HG03159 (cell line): ENCODE results near the gene PLEKHA7.
"Not testable (repeated sequence)": the region's sequence is repeated elsewhere in the genome, so short reads cannot be mapped to it uniquely, and the experiment has no call there.

Experiments
- ATAC-seq: cut with Tn5 transposase; IDR thresholded peaks from one replicate; pipeline ENCODE4 v1.9.1; 2021; ENCODE audit warnings: mild to moderate bottlenecking, moderate library complexity; ENCODE audit not compliant: unreplicated experiment

Gene PLEKHA7

GRCh38 chr11:16917941-16918340 lies 96.3 kb downstream of the PLEKHA7 start:
- no peak for ATAC-seq

DNA sequence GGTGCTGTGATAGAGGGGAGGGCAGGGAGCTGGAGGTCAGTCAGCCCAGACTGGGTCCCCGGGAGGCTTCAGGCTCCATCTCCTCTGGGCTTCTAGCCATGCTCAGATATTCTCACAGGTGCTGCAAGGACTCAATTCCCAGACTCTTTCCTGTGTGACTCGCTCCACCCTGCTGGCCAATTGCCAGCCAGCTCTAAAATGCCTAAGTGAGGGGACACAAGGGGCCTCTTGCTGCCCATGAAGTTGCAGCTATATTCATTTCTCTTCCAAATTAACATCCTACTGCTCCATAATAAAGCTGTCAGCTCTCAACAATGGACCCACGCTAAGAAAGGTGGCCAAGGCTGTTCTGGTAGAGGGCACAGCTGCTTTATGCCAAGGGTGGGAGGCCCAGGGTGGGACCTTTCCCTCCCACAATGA lies 101.5 kb downstream of the PLEKHA7 start:
- ATAC-seq, result no peak

DNA sequence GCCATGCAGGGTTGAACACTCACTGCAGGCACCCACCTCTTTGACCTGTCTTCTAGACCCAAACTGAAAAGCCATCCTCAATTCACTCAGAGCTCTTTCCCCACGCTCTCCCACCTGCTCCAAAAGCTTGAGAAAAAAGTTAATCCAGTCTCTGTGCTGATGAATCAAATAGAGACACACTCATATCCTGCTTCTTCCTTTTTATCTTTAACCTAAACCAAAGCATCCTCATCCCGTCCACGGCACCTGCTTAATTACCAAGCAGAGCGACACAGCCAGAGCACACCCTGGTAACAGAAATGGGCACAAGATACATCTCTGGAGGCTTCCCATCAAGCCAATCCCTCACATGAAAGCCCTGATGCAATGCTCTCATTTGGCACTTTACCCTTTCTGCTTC lies 102.6 kb downstream of the PLEKHA7 start:
- ATAC-seq, result no peak

- ATAC-seq, result no peak
These were observed 103.0 kb downstream of the PLEKHA7 start for GRCh38 chr11:16911186-16911585.

DNA sequence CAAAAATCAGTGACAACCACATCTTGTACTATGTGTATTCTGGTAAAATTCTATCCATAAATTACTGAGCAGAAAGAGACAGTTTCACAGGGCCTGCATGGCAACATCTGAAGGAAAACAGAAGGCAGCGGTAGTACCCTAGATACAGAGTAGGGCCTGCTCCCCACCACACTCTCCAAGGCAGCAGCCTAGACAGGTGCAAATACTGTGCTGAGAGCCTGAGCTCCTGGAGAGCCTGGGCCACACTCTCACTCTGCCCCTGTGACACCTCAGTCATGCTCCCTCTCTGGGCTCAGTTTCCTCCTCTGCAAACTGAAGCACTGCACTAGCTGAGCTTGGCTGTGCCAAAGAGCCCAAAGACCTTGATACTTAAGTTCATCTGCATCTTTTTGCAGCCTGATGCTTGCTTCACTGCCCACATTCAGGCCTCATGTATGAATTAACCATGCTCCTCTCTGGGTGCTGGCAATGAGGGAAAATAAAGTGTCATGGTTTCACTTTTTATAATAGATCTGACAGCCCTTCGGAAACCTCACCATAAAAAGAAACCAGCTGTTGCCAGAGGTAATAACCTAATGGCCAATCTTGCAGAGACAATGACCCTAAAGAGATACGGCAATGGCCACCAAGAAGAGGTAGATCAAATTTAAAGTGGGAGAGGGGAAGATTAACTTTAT lies 104.7 kb downstream of the PLEKHA7 start:
- peak; percentile 80 for ATAC-seq

GRCh38 chr11:16905375-16905774 lies 108.8 kb downstream of the PLEKHA7 start:
- no peak for ATAC-seq

DNA sequence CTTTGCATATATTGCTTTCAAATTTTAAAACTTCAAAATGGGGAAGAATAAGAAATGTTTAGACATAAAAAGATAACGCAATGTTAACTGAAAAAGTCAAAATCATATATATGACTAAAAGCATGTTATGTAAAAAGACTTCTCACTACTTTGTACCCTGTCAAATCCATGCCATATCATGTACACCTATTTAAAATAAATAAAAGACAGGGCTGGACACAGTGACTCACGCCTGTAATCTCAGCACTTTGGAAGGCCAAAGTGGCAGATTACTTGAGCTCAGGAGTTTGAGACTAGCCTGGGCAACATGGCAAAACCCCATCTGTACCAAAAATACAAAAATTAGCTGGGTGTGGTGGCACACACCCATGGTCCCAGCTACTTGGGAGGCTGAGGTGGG lies 109.5 kb downstream of the PLEKHA7 start:
- not testable (repeated sequence) for ATAC-seq

- ATAC-seq, result peak; percentile 79
These were observed 111.3 kb downstream of the PLEKHA7 start for GRCh38 chr11:16902781-16903378.

- ATAC-seq, result peak; percentile 83
These were observed 112.0 kb downstream of the PLEKHA7 start for GRCh38 chr11:16902182-16902581.

GRCh38 chr11:16900491-16900890 lies 113.7 kb downstream of the PLEKHA7 start:
- no peak for ATAC-seq

DNA sequence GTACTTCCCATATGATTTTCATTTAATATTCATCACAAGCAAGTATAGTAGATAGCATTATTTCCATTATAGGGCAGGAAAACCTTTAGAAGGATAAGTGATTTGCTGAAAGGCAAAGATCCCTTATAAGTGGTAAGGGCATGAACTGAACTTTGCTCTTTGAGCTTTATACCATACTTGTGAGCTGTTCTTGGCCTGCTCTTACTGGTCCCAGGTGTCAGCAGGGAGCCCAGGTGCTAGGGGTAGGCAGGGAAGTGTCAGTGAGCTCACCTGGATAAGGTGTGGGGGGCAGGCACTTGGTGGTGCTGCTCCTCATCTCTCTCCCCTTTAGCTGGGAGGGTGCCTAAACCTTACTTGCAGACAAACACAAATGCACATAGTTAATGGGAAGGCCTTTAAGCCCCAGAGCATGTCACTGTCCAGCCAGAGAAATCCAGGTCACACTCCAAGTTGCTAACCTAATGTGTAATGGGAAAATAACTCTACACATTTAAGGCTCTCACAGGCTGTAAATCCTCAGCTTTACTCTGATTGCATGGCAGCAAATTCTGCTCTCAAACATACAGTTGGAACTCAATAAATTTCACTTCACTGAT lies 114.4 kb downstream of the PLEKHA7 start:
- no peak for ATAC-seq

- no peak for ATAC-seq
These were observed 115.8 kb downstream of the PLEKHA7 start for GRCh38 chr11:16898274-16898985.

DNA sequence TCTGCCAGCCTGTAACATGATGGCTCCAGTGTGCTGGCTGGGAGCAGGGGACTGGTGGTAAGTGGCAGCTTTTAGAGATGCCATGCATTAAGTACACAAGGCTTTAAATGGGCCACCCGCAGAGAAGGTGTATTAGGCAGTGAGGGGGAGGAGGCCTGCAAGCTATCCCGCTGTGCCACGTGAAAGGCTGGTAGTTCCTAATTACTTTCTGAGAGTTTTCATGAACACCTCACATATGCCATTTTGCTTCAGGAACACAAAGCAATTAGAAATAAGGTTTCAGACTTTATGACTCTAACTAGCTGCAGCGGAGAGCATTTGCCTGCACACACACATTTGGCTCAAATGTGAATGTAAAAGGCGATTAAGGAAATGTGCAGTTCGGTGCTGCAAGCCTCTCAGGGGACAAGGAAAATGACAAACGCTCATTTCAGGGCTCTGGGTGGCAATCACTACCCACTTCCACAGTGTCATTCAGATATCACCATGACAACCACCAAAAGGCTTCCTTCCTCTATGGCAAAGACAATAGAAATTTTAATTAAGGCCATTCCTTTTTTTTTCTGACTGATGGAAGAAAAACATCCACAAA lies 116.6 kb downstream of the PLEKHA7 start:
- no peak for ATAC-seq

- ATAC-seq, result no peak
These were observed 117.3 kb downstream of the PLEKHA7 start for GRCh38 chr11:16896729-16897469.

- ATAC-seq, result no peak
These were observed 118.9 kb downstream of the PLEKHA7 start for GRCh38 chr11:16895306-16895705.

GRCh38 chr11:16893456-16894066 lies 120.7 kb downstream of the PLEKHA7 start:
- ATAC-seq, result no peak

- ATAC-seq, result no peak
These were observed 122.2 kb downstream of the PLEKHA7 start for GRCh38 chr11:16891964-16892363.

DNA sequence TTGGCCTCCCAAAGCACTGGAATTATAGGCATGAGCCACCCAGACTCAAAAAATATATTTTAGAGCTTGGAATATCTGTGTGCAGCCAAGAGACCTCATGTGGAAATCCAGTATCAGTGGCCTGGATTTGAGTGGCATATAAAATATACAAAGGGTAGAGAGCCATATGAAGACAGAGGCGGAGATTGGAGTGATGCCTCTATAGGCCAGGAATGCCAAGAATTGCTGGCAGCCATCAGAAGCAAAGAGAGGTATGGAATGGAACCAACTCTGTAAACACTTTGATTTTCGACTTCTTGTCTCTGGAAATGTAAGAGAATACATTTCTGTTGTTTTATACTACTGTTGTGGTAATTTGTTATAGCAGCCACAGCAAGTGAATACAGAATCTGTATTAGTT lies 123.0 kb downstream of the PLEKHA7 start:
- ATAC-seq, result no peak

GRCh38 chr11:16890442-16890841 lies 123.8 kb downstream of the PLEKHA7 start:
- no peak for ATAC-seq

DNA sequence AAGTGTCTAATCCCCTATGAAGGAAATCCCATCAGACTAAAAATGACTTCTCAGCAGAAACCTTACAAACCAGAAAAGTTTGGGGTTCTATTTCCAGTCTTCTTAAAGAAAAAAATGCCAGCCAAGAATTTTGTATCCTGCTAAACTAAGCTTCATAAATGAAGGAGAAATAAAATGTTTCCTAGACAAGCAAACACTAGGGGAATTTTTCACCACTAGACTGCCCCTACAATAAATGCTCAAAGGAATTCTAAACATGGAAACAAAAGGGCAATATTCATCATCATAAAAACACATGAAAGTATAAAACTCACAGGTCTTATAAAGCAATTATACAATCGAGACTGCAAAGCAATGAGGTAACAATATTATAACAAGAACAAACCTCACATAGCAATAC lies 124.3 kb downstream of the PLEKHA7 start:
- ATAC-seq, result no peak
